H9 (cell line): ENCODE measurements around the gene TMEM115. TPM values are rescaled to one million over a fixed set of nuclear protein-coding genes. Genes with fewer than 3 reads are reported as not detected.
A peak's percentile ranks its signal among the peaks of the same experiment; 100 is the strongest.

Experiments
- DNase-seq: peaks from one replicate; pipeline ENCODE4 v3.0.0-alpha.2; 2017
- H2AFZ ChIP-seq: one replicate; pipeline ENCODE4 v1.6.1; 2013; ENCODE audit warnings: mild to moderate bottlenecking, low read length, control low read depth, moderate library complexity
- H2AK5ac ChIP-seq: 2 replicates; pipeline ENCODE4 v1.6.1; 2013; ENCODE audit warnings: low read length, control low read depth, mixed read lengths; ENCODE audit not compliant: insufficient read length
- H2BK120ac ChIP-seq: one replicate; pipeline ENCODE4 v1.6.1; 2013; ENCODE audit warnings: low read depth, mild to moderate bottlenecking, low read length, control low read depth, inconsistent platforms; ENCODE audit not compliant: poor library complexity, severe bottlenecking
- H2BK12ac ChIP-seq: 2 replicates; pipeline ENCODE4 v1.6.1; 2013; ENCODE audit warnings: low read length, control low read depth, mixed read lengths, low read depth; ENCODE audit not compliant: insufficient read length
- H2BK15ac ChIP-seq: 2 replicates; pipeline ENCODE4 v1.6.1; 2013; ENCODE audit warnings: low read depth, low read length, control low read depth
- H2BK20ac ChIP-seq: one replicate; pipeline ENCODE4 v1.6.1; 2013; ENCODE audit warnings: low read depth, mild to moderate bottlenecking, low read length, control low read depth, inconsistent platforms; ENCODE audit not compliant: poor library complexity, severe bottlenecking
- H2BK5ac ChIP-seq: 2 replicates; pipeline ENCODE4 v1.6.1; 2013; ENCODE audit warnings: low read length, control low read depth, mixed read lengths; ENCODE audit not compliant: insufficient read length
- H3K14ac ChIP-seq: 2 replicates; pipeline ENCODE4 v1.6.1; 2013; ENCODE audit warnings: low read length, control low read depth; ENCODE audit not compliant: insufficient read depth
- H3K18ac ChIP-seq: 2 replicates; pipeline ENCODE4 v1.6.1; 2013; ENCODE audit warnings: low read depth, mild to moderate bottlenecking, mixed read lengths, low read length, control low read depth; ENCODE audit not compliant: insufficient read length
- H3K23ac ChIP-seq: 2 replicates; pipeline ENCODE4 v1.6.1; 2013; ENCODE audit warnings: low read length, control low read depth, mixed read lengths, low read depth; ENCODE audit not compliant: insufficient read length
- H3K23me2 ChIP-seq: 2 replicates; pipeline ENCODE4 v1.6.1; 2013; ENCODE audit warnings: low read depth, mild to moderate bottlenecking, mixed read lengths, low read length, control low read depth; ENCODE audit not compliant: insufficient read length, poor library complexity, severe bottlenecking
- H3K27ac ChIP-seq: 2 replicates; pipeline ENCODE4 v1.5.1; 2013; ENCODE audit warnings: low read length, control low read depth, mixed read lengths, low read depth; ENCODE audit not compliant: insufficient read length
- H3K27me3 ChIP-seq: 2 replicates; pipeline ENCODE4 v1.6.1; 2013; ENCODE audit warnings: low read length, control low read depth, inconsistent platforms; ENCODE audit not compliant: insufficient read depth
- H3K4ac ChIP-seq: 2 replicates; pipeline ENCODE4 v1.6.1; 2013; ENCODE audit warnings: low read depth, mild to moderate bottlenecking, control low read depth, inconsistent platforms, low read length, moderate library complexity
- H3K4me1 ChIP-seq: 2 replicates; pipeline ENCODE4 v1.6.1; 2013; ENCODE audit warnings: low read length, control low read depth, inconsistent platforms; ENCODE audit not compliant: insufficient read depth
- H3K4me2 ChIP-seq: 2 replicates; pipeline ENCODE4 v1.6.1; 2013; ENCODE audit warnings: low read length, control low read depth, mixed read lengths; ENCODE audit not compliant: insufficient read length, insufficient read depth
- H3K56ac ChIP-seq: 2 replicates; pipeline ENCODE4 v1.6.1; 2013; ENCODE audit warnings: low read depth, mild to moderate bottlenecking, mixed read lengths, low read length, control low read depth; ENCODE audit not compliant: insufficient read length
- H3K79me1 ChIP-seq: 2 replicates; pipeline ENCODE4 v1.6.1; 2013; ENCODE audit warnings: low read depth, mild to moderate bottlenecking, moderate library complexity, low read length, control low read depth, inconsistent platforms; ENCODE audit not compliant: insufficient read depth, poor library complexity, severe bottlenecking
- H3K79me2 ChIP-seq: 2 replicates; pipeline ENCODE4 v1.6.1; 2013; ENCODE audit warnings: low read length, control low read depth, inconsistent platforms; ENCODE audit not compliant: insufficient read depth
- H3K9ac ChIP-seq: 2 replicates; pipeline ENCODE4 v1.6.1; 2013; ENCODE audit warnings: low read length, control low read depth, mixed read lengths; ENCODE audit not compliant: insufficient read length; ENCODE audit errors: extremely low read depth
- H3K9me3 ChIP-seq: one replicate; pipeline ENCODE4 v1.6.1; 2013; ENCODE audit warnings: low read depth, low read length, inconsistent platforms; ENCODE audit not compliant: control insufficient read depth
- H3T11ph ChIP-seq: one replicate; pipeline ENCODE4 v1.6.1; 2013; ENCODE audit warnings: mild to moderate bottlenecking, low read length, control low read depth, inconsistent platforms
- H4K20me1 ChIP-seq: one replicate; pipeline ENCODE4 v1.6.1; 2013; ENCODE audit not compliant: control insufficient read depth, insufficient read length, insufficient read depth
- H4K5ac ChIP-seq: 2 replicates; pipeline ENCODE4 v1.6.1; 2013; ENCODE audit warnings: low read depth, mild to moderate bottlenecking, mixed read lengths, low read length, control low read depth; ENCODE audit not compliant: insufficient read length
- H4K8ac ChIP-seq: replicated peaks from 2 replicates; pipeline ENCODE4 v1.6.1; 2013; ENCODE audit warnings: low read length, control low read depth, mixed read lengths, low read depth; ENCODE audit not compliant: insufficient read length
- H4K91ac ChIP-seq: 2 replicates; pipeline ENCODE4 v1.6.1; 2013; ENCODE audit warnings: low read depth, mild to moderate bottlenecking, moderate library complexity, mixed read lengths, low read length, control low read depth; ENCODE audit not compliant: insufficient read length
- H3K27ac Mint-ChIP-seq, 3 experiments: 2 replicates in 2 of 3; 3 replicates in 1 of 3; pipeline ENCODE4 v1.8.0; 2020 to 2021; ENCODE audit warnings: mixed read lengths in 3 of 3, mild to moderate bottlenecking in 1 of 3, moderate library complexity in 1 of 3
- H3K27me3 Mint-ChIP-seq: 2 replicates; pipeline ENCODE4 v1.8.0; 2021; ENCODE audit warnings: low read depth, mild to moderate bottlenecking, moderate library complexity, mixed read lengths
- H3K36me3 Mint-ChIP-seq, 3 experiments: 2 replicates in 2 of 3; 3 replicates in 1 of 3; pipeline ENCODE4 v1.8.0; 2020 to 2021; ENCODE audit warnings: low read depth in 3 of 3, mixed read lengths in 3 of 3; ENCODE audit not compliant: insufficient read depth in 1 of 3
- H3K4me1 Mint-ChIP-seq, 2 experiments: 2 replicates each; pipeline ENCODE4 v1.8.0; 2020; ENCODE audit warnings: mixed read lengths in 2 of 2
- H3K4me3 Mint-ChIP-seq, 2 experiments: 2 replicates in 1 of 2; 3 replicates in 1 of 2; pipeline ENCODE4 v1.8.0; 2020 to 2021; ENCODE audit warnings: mild to moderate bottlenecking in 2 of 2, mixed read lengths in 2 of 2, moderate library complexity in 1 of 2
- H3K9me3 Mint-ChIP-seq, 2 experiments: 2 replicates in 1 of 2; 3 replicates in 1 of 2; pipeline ENCODE4 v1.8.0; 2020; ENCODE audit warnings: mild to moderate bottlenecking in 2 of 2, mixed read lengths in 2 of 2, moderate library complexity in 1 of 2
- WGBS: extraction: QIAGEN DNeasy Blood & Tissue Kit; methylation state at CpG from one replicate; pipeline ENCODE4 v1.1.7; 2013; ENCODE audit warnings: missing lambda C conversion rate, low lambda C conversion rate, mixed read lengths; ENCODE audit not compliant: insufficient read length; ENCODE audit errors: extremely low coverage; 5-methylcytosine and 5-hydroxymethylcytosine counted together
- total RNA-seq: library from RNA; stranded (reverse); gene quantifications from 2 replicates; pipeline ENCODE4 v1.2.1, GENCODE V29; 2021
- TF ChIP-seq, protein P1 (sequence below): fragments of 200-600 bp; sonication (generic); conservative IDR thresholded peaks from 3 replicates; pipeline ENCODE4 v1.8.0; 2021; ENCODE audit warnings: antibody characterized with exemption, mild to moderate bottlenecking

Gene TMEM115
- total RNA-seq, 1 experiment from 2014 or later: 32.3 TPM

DNA sequence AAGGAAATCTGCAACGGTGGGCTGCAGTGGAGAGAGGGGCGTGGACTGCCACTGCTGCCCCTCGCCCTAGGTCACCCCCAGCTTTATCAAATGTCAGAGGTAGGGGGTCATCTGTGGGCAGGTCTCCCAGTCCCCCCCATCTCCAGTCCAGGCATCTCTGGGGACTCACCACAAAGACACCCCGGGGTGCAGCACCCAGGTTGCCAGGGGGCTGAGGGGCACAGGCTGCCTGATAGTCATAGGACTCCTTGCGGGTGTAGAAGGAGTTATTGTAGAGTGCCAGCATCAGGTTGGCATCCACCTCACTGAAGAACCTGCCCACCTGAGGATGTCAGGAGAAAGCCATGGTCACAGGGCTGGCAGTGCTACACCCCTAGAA, 6.5 kb upstream of the TMEM115 start:
- Histone ChIP-seq H2BK12ac (no peak overlapping the region), H3K4ac (no peak overlapping the region), H2AFZ (no peak overlapping the region), H3K14ac (no peak overlapping the region), H3K79me1 (no peaks in the 10 kb centered on the region), H3K9me3 (no peaks in the 10 kb centered on the region), H4K91ac (no peak overlapping the region), H3K4me1 (no peaks in the 10 kb centered on the region), H3K27ac (no peak overlapping the region), H3T11ph (no peak overlapping the region), H2BK15ac (no peak overlapping the region), H3K23me2 (peaks cover 10% of the 10 kb centered on the region), H3K27me3 (no peaks in the 10 kb centered on the region), H2BK20ac (no peak overlapping the region), H2BK5ac (no peak overlapping the region), H2AK5ac (no peak overlapping the region), H4K8ac (no peak overlapping the region), H3K4me2 (peak overlapping the region; percentile 63), H2BK120ac (no peak overlapping the region), H3K9ac (no peak overlapping the region), H4K20me1 (no peaks in the 10 kb centered on the region), H4K5ac (no peak overlapping the region), H3K18ac (no peak overlapping the region), H3K23ac (no peak overlapping the region), H3K56ac (no peak overlapping the region), H3K79me2 (no peaks in the 10 kb centered on the region)
- no peak overlapping the region for H3K27ac Mint-ChIP-seq
- H3K4me1 Mint-ChIP-seq: peaks cover 9 to 14% of the 10 kb centered on the region in 2 experiments
- WGBS: no CpG with 5 or more reads among the region's 5 CpGs
- peak overlapping the region; percentile 68 to 85 for H3K4me3 Mint-ChIP-seq
- TF ChIP-seq, protein P1, sequence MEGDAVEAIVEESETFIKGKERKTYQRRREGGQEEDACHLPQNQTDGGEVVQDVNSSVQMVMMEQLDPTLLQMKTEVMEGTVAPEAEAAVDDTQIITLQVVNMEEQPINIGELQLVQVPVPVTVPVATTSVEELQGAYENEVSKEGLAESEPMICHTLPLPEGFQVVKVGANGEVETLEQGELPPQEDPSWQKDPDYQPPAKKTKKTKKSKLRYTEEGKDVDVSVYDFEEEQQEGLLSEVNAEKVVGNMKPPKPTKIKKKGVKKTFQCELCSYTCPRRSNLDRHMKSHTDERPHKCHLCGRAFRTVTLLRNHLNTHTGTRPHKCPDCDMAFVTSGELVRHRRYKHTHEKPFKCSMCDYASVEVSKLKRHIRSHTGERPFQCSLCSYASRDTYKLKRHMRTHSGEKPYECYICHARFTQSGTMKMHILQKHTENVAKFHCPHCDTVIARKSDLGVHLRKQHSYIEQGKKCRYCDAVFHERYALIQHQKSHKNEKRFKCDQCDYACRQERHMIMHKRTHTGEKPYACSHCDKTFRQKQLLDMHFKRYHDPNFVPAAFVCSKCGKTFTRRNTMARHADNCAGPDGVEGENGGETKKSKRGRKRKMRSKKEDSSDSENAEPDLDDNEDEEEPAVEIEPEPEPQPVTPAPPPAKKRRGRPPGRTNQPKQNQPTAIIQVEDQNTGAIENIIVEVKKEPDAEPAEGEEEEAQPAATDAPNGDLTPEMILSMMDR: no peak
- no peaks in the 10 kb centered on the region; a peak in 1 of 5 replicates for H3K9me3 Mint-ChIP-seq
- no peaks in the 10 kb centered on the region for H3K36me3 Mint-ChIP-seq
- no peak for DNase-seq
- peaks cover 17% of the 10 kb centered on the region for H3K27me3 Mint-ChIP-seq
